GM21528 (cell line): ENCODE results near the gene DNAI4.
"Not testable (repeated sequence)": the region's sequence is repeated elsewhere in the genome, so short reads cannot be mapped to it uniquely, and the experiment has no call there.

Source experiments
- ATAC-seq: cut with Tn5 transposase; IDR thresholded peaks from one replicate; pipeline ENCODE4 v1.9.1; 2021; ENCODE audit warnings: mild to moderate bottlenecking, moderate library complexity; ENCODE audit not compliant: unreplicated experiment, low FRiP score

The DNAI4 gene, protein sequence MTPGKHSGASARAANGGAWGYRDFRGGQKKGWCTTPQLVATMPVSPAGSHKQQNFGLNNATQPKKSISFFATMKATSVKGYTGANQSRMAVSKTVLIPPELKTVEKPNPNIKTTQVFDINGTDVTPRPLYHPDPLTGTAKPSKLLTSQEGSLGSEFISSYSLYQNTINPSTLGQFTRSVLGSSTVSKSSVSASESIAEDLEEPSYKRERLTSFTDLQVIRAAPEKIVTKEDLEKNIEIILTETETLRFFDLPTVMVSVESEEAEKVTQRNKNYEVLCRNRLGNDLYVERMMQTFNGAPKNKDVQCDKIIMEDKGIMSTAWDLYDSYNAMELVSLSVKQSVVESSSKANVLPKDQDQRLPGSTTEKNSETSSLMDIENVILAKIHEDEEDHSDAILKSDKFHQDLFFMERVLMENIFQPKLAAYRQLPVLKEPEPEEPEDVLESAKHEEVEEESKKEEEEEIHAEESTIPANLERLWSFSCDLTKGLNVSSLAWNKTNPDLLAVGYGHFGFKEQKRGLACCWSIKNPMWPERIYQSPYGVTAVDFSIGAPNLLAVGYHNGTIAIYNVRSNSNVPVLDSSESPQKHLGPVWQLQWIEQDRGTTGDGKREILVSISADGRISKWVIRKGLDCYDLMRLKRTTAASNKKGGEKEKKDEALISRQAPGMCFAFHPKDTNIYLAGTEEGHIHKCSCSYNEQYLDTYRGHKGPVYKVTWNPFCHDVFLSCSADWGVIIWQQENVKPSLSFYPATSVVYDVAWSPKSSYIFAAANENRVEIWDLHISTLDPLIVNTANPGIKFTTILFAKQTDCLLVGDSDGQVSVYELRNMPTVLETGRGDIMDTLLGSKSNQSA

DNA sequence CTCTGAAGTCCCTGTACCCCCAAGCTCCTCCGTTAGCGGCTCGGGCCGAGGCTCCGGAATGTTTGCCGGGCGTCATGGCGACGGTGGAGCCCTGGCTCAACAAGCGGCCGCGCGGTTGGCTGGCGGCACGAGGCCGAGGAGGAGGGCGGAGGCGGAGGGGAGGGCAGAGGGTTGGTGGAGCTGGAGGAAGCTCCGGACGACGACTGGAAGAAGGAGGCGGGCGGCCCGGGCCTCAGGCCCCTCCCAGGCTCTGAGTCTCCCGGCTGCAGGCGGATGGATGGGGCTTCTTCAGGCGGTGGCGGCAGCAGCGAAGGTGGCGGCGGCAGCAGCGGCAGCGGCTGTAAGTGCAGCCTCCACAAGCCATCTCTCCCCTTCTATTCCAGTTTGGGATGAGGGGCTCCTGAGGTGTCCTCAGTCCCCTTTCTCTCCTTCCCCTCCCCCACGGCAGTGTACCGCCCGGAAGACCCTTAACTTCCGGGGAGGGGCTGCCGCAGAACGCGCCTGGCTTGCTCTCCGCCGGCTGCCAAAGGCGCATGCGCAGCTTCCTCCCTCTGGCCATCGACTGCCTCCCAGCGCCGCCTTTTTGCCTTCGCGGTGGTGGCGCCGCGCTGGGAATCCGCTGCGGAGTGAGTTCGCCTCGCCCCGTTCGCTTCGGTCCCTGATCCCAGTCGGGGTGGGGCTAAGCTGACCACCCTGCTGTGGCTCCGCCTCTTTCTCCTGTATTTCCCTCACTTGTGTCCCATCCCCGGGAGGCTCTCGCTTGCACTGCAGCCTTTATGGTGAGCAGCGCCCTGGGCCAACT lies at the start of gene DNAI4, which contains the start of gene MIER1:
DNAI4 (minus strand) TSS at position 101 of the 802 bp plus-strand sequence; CDS start at position 76, 25 bp downstream.
MIER1 (plus strand) TSS at position 235 of the 802 bp plus-strand sequence; CDS start at position 274, 39 bp downstream.
- peak; percentile 97 for ATAC-seq

DNA sequence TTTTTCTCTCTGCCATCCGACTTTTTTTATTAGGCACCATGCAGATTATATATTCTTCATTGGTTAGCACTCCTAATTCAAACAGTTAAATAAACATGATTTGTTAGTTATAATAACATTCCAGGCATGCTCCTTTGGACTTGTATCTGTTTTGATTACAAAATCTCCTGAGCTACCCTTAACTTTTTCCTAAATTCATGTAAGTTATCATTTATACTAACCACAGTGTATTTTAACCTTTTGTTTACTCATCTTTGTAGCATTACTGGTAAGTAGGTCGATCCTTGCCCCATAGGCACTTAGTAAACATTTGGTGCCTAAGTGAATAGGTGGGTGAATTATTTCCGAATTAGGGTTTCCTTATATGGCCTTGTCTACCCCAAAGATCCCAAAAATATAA lies 43.9 kb upstream of the DNAI4 start:
- ATAC-seq, result no peak

DNA sequence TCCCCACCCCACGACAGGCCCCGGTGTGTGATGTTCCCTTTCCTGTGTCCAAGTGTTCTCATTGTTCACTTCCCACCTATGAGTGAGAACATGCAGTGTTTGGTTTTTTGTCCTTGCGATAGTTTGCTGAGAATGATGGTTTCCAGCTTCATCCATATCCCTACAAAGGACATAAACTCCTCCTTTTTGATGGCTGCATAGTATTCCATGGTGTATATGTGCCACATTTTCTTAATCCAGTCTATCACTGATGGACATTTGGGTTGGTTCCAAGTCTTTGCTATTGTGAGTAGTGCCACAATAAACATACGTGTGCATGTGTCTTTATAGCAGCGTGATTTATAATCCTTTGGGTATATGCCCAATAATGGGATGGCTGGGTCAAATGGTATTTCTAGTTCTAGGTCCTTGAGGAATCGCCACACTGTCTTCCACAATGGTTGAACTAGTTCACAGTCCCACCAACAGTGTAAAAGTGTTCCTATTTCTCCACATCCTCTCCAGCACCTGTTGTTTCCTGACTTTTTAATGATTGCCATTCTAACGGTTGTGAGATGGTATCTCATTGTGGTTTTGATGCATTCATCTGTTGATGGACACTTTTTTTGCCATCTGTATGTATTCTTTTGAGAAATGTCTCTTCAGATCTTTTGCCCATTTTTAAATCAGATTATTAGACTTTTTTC lies 41.7 kb upstream of the DNAI4 start:
- not testable (repeated sequence) for ATAC-seq

DNA sequence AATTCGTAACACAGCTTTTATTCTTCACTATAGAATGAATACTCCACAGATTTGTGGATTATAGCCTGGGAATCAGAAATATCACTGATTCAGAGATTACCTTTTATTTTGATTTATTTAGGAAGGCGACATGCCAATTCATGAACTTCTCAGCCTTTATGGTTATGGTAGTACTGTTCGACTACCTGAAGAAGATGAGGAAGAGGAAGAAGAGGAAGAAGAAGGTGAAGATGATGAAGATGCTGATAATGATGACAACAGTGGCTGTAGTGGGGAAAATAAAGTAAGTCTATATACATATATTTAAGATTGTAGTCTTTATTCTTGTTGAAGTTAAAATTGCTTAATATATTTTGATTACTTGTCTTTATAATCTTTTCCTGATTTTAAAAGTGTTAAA lies 33.3 kb upstream of the DNAI4 start:
- ATAC-seq, result no peak

DNA sequence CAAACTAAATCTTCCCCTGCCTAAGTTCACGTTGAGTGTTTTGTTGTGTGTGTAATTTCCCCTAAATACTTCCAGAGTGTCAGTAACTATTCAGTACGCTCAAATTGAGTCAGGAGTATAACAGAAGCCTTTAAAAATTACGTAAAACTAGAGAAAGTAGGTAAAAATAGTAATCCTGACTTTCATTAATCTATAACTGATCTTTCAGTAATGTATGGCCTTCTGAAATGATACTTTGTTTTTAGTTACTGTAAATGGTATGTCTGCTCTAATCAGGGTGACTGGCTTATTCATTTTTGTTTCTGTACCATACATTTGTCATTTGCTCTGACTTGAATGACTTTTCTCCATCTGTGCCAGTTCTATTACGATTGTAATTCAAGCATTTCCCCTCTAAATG lies 29.6 kb upstream of the DNAI4 start:
- ATAC-seq, result peak; percentile 80

DNA sequence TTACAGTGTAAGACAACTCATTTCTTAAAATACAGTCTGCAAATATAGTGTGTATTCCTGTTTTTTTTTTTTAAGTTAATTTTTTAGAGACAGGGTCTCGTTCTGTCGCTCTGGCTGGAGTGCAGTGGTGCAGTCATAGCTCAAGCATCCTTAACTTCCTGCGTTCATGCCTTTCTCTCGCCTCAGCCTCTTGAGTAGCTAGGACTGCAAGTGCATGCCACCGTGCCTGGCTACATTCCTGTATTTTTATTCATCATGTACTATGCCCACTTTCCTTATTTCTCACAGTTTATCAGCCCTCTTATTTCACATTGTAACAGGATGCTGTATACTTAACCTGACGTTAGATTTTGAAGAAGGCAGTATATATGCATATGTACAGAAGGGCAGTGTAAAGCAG lies 26.9 kb upstream of the DNAI4 start:
- no peak for ATAC-seq

DNA sequence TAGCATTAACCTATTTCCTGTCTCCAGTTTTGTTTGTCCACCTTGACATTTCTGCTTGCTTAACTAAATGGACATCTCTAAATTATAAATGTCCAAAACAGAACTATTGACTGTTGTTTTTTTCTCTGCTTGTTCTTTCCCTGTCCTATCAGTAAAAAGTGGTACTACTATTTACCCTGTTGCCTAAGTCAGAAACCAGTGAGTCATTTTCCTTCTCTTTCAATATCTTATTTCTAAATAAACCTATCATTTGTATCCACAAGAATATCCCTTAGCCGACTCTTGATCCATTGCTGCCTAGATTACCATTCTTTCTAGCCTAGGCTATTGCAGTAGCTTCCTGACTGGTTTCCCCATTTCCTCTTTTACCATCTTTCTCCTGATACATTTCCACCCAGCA lies 22.6 kb upstream of the DNAI4 start:
- no peak for ATAC-seq

DNA sequence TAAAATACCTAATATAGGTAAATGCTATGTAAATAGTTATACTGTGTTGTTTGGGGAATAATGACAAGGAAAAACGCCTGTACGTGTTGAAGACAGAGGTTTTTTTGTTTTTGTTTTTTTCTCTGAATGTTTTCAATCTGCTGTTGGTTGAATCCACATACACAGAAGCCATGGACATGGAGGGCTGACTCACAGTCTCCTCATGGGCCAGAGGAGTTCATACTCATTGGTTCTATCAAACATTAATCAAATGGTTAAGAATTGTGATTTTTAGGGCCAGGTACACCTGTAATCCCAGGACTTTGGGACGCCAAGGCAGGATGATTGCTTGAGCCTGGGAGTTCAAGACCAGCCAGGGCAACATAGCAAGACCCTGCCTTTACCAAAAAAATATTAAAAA lies 20.7 kb upstream of the DNAI4 start:
- no peak for ATAC-seq

DNA sequence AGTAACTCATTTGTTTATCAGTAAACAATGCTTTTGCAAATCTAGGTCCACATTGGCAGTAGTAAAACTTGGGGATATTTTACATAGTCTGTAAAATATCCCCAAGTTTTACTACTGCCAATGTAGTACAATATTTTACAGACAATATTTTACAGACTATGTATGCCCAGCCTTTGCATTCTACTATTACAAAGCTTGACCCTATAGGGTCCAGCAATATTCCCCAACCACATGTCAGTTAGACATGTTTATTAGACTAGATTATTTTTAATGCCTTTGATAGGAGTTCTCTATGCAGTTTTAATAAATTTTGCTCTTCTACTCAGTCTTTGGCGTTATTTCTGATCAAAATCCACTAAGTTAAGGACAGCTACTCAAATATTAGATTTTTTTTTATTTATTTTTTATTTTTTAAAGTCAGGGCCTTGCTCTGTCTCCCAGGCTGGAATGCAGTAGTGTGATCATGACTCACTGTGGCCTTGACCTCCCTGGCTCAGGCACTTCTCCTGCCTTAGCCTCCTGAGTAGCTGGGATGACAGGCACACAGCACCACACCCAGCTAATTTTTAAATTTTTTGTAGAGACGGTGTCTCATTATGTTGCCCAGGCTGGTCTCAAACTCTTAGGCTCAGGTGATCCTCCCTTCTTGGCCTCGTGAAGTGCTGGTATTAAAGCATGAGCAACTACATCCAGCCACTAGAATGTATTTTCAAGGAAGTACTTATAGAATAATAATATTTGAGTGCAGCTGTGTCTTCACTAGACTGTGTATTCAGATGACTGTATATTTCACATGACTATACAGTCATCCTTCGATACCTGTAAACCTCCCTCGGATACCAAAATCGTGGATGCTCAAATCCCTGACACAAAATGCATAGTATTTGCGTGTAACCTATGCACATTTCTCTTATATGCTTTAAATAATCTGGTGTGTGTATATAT lies 19.9 kb upstream of the DNAI4 start:
- no peak for ATAC-seq

DNA sequence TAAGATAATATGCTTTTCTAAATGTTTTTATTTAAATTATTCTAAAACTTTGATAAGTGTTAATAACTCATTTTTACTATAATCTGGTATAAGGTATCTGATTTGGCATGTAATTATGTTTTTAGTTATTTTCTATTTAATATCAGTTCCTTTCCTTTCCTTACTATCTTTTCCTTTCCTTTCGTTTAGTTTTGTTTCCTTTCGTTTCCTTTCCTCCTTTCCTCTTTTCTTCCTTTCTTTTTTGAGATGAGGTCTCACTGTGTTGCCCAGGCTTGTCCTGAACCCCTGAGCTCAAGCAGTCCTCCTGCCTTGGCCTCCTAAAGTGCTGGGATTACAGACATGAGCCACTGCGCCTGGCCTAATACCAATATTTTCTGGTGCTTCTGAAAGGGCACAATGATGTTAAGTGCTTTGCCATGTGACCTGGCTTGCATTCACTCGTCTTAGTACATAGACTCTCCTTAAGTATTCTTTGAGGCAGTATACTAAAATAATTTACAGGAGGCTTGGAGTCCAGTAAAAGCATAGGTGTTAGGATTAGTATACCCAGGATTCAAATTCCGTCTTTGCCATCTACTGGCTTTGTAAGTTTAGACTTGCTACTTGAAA lies 18.8 kb upstream of the DNAI4 start:
- no peak for ATAC-seq

DNA sequence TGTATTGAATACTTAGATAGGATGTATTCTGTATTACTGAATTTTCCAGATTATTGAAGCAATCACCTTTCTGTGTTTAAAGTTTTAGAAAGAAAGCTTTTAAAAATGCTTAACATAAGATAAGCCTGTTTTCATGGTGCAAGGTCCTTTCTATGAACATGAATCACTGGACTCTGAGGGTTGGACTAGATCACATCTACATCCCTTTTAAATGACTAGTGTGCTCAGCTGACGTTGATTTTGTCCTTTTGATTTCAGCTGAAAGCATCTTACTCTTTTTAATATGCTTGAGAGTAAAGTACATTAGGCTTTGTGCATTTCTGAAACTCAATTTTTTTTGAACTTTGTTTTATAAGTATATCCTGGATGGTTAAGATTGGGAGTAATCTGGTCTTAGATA lies 16.3 kb upstream of the DNAI4 start:
- ATAC-seq, result no peak

DNA sequence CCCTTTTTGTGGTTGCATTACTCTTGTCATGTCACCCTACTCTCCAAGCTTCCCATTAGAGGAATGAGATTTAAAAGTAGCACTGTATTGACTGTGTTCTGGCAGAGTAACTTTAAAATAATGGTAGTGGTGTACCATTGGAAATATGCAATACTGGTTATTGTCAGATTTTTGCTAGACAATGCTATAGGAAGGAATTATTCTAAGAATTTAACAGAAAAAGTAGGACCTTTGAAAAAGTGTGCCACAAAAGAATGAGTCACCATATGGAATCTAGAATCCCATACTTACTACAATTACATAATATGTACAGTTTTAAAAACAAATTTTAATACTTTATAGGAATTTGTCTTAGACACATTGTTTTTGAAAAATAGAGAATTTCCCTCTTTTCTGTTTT lies 14.0 kb upstream of the DNAI4 start:
- no peak for ATAC-seq

DNA sequence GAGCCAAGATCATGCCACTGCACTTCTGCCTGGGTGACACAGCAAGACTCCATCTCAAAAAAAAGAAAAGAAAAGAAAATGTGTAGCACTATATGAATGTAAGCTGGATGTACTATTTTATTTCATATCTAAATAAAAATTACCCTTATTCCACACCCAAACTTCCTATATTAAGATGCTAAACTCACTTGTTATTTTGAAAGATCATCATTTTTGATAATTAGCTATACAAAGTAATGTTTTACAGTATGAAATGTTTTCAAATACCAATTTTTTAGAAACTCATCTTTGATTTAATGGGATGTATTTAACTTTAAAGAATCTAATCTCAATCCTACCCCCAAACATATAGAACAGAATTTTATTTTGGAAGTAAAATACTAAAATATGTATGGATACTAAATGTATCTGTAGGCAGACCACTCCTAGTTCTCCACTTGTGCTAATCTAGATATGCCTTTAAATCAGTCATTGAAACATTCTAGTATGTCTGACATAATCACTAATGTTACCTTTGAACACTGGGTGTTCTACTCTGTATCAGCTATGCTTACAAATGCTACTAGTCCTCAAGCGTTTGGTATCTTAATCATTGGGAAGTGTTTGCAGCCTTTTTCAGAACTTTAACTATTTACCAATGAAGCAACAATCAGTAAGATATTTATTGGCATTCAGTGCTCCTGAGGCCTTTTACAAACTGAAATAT lies 13.0 kb upstream of the DNAI4 start:
- ATAC-seq, result no peak

DNA sequence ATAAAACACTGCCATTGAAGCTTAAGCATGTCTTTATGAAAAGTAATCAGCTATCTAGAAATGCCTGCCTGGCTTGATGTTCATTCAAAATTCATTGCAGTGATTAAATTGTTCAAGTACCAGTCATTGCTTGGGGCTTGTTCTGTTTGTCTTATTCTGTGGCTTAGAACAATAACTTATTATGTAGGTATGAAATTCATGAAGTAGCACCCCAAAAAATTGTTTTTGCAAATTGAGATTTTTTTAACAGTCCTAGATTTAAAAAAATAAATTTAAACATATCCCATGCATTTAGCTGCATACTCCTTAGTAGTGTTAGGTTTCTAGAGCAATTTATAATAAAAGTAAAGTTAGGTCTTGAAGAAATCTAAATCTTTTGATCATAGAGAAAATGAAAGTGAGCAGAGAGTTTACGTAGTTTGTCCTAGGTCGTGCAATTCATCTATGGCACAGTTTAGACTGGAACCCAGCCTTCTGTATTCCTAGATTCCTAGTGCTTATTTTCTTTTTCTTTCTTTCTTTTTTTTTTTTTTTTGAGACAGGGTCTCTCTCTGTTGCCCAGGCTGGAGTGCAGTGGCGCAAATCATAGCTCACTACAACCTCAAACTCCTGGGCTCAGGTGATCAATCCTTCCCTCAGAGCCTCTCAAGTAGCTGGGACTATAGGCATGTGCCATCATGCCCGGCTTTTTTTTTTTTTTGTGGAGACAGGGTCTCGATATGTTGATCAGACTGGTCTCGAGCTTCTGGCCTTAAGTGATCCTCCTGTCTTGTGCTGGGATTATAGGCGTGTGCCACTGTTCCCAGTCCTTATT lies 9.4 kb upstream of the DNAI4 start:
- ATAC-seq, result no peak

DNA sequence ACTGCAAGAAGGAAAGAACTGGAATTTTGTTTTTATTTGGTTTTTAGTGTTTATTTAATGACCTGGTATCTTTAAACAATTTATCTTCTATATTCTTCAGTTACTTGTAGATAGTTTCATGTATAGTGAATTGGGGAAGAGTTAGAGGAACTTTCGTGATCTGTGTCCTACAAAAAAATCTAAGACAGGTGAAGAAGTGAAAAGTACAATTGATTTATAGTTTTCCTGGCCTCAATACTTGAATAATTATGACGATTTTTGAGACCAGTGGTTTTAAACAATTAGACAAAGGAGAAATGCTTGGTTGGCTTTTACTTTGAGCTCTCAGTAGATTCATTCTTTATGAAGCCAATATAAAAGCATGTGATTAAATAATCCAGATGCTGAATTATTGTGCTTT lies 7.6 kb upstream of the DNAI4 start:
- no peak for ATAC-seq

DNA sequence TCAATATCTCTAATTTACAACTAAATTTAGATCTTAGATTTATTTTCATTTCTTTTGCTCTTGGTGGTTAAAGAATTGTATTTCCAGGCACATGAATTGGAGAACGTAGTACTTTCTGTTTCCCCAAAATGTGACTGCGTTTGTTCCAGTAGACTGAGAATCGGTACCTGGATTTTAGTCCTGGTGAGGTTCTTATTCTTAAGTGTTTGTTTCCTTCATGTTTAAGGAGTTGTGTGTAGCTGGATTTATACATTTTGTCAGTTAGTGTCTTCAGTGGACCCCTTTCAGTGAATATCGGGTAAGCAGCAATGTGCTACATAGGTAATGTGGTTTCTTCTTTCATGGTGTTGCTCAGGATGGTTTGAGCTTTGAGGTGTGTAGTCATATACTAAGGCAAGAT lies 6.9 kb upstream of the DNAI4 start:
- ATAC-seq, result no peak

DNA sequence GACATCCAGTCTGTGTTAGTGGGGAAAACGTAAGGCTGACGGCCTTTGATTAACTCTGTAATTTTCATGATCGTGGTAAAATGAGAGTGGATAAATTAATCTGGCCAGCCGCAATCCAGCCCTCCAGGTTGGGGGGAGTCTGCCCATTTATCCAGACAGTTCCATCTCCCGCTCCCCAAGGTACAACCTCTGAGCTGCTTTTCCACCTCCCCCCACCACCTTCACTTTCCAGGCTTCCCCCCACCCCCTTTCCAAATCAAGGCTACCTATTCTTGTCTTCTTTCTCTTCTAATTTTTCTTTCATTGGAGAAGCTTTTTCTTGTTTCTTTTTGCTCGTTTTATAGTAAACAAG lies 6.1 kb upstream of the DNAI4 start:
- no peak for ATAC-seq
